Measurements from ENCODE around the gene PLIN4.
"Not testable (repeated sequence)": the region's sequence is repeated elsewhere in the genome, so short reads cannot be mapped to it uniquely, and the experiment has no call there.

PLIN4 gene

DNA sequence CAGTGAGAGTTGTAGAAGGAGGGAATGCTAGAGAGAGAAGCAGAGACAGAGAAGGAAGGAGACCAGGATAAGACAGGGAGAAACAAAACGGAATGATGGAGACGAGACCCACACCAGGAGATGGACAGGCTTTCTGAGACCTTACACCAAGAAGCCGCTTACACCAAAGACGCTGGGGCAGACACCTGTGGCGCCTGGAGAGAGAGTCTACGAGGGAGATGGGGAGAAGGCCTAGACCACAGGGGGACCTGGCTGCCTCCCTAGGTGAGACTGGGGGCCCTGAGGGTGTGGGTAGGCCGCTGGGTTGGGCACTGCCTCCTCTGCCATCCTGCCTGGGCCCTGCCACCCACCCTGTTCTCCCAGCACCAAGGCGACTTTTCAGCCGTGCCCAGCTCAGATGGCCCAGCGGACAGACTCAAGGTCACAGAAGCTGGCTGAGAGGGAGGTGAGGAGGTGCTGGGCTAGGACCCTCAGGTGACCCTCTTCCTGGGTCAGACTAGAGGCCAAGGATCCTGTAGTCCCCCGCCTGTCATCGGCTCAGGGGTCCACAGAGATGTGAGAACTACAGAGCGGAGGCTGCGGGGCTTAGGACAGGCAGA lies 11.7 kb upstream of the PLIN4 start:
- no peak for TF ChIP-seq ZNF565 (CRISPR knock-in tag; conservative IDR thresholded peaks at IDR 0.05; ENCODE audit: low read depth)
- TF ChIP-seq ZFP3 (CRISPR knock-in tag; IDR thresholded peaks at IDR 0.05) = no peak
- TF ChIP-seq, protein P1, sequence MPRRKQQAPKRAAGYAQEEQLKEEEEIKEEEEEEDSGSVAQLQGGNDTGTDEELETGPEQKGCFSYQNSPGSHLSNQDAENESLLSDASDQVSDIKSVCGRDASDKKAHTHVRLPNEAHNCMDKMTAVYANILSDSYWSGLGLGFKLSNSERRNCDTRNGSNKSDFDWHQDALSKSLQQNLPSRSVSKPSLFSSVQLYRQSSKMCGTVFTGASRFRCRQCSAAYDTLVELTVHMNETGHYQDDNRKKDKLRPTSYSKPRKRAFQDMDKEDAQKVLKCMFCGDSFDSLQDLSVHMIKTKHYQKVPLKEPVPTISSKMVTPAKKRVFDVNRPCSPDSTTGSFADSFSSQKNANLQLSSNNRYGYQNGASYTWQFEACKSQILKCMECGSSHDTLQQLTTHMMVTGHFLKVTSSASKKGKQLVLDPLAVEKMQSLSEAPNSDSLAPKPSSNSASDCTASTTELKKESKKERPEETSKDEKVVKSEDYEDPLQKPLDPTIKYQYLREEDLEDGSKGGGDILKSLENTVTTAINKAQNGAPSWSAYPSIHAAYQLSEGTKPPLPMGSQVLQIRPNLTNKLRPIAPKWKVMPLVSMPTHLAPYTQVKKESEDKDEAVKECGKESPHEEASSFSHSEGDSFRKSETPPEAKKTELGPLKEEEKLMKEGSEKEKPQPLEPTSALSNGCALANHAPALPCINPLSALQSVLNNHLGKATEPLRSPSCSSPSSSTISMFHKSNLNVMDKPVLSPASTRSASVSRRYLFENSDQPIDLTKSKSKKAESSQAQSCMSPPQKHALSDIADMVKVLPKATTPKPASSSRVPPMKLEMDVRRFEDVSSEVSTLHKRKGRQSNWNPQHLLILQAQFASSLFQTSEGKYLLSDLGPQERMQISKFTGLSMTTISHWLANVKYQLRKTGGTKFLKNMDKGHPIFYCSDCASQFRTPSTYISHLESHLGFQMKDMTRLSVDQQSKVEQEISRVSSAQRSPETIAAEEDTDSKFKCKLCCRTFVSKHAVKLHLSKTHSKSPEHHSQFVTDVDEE (CRISPR knock-in tag; IDR thresholded peaks at IDR 0.05) = no peak
- TF ChIP-seq ESRRG (CRISPR knock-in tag; IDR thresholded peaks at IDR 0.05) = no peak
- no peak for TF ChIP-seq ARNTL (CRISPR knock-in tag; IDR thresholded peaks at IDR 0.05; ENCODE audit: borderline replicate concordance, low read depth)
- no peak for TF ChIP-seq ZFP30 (CRISPR knock-in tag; IDR thresholded peaks at IDR 0.05)
- TF ChIP-seq GLIS3 (CRISPR knock-in tag; IDR thresholded peaks at IDR 0.05) = no peak
- TF ChIP-seq TCF4 (CRISPR knock-in tag; IDR thresholded peaks at IDR 0.05; ENCODE audit: borderline replicate concordance) = no peak
- TF ChIP-seq CSDC2 (CRISPR knock-in tag; IDR thresholded peaks at IDR 0.05) = no peak
- no peak for TF ChIP-seq ZNF8 (CRISPR knock-in tag; IDR thresholded peaks at IDR 0.05)
- TF ChIP-seq SNAI2 (CRISPR knock-in tag; IDR thresholded peaks at IDR 0.05) = no peak
- no peak for TF ChIP-seq ISL1 (CRISPR knock-in tag; IDR thresholded peaks at IDR 0.05)
- TF ChIP-seq BACH2 (CRISPR knock-in tag; IDR thresholded peaks at IDR 0.05; ENCODE audit: borderline replicate concordance) = no peak
- no peak for TF ChIP-seq OSR1 (CRISPR knock-in tag; IDR thresholded peaks at IDR 0.05)
- ATAC-seq = no peak

- ATAC-seq = no peak
Measured at GRCh38 chr19:4528843-4529242, 10.6 kb upstream of the PLIN4 start.

GRCh38 chr19:4527377-4527776 lies 9.1 kb upstream of the PLIN4 start:
- ATAC-seq = not testable (repeated sequence)

More at GRCh38 chr19:4528843-4529242, 10.6 kb upstream of the PLIN4 start:
- TF ChIP-seq, protein P2, sequence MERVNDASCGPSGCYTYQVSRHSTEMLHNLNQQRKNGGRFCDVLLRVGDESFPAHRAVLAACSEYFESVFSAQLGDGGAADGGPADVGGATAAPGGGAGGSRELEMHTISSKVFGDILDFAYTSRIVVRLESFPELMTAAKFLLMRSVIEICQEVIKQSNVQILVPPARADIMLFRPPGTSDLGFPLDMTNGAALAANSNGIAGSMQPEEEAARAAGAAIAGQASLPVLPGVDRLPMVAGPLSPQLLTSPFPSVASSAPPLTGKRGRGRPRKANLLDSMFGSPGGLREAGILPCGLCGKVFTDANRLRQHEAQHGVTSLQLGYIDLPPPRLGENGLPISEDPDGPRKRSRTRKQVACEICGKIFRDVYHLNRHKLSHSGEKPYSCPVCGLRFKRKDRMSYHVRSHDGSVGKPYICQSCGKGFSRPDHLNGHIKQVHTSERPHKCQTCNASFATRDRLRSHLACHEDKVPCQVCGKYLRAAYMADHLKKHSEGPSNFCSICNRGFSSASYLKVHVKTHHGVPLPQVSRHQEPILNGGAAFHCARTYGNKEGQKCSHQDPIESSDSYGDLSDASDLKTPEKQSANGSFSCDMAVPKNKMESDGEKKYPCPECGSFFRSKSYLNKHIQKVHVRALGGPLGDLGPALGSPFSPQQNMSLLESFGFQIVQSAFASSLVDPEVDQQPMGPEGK (CRISPR knock-in tag; IDR thresholded peaks at IDR 0.05; ENCODE audit: borderline replicate concordance) = no peak
- TF ChIP-seq OSR1 (CRISPR knock-in tag; IDR thresholded peaks at IDR 0.05) = no peak
- TF ChIP-seq, protein P3, sequence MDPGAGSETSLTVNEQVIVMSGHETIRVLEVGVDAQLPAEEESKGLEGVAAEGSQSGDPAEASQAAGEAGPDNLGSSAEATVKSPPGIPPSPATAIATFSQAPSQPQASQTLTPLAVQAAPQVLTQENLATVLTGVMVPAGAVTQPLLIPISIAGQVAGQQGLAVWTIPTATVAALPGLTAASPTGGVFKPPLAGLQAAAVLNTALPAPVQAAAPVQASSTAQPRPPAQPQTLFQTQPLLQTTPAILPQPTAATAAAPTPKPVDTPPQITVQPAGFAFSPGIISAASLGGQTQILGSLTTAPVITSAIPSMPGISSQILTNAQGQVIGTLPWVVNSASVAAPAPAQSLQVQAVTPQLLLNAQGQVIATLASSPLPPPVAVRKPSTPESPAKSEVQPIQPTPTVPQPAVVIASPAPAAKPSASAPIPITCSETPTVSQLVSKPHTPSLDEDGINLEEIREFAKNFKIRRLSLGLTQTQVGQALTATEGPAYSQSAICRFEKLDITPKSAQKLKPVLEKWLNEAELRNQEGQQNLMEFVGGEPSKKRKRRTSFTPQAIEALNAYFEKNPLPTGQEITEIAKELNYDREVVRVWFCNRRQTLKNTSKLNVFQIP (CRISPR knock-in tag; IDR thresholded peaks at IDR 0.05; ENCODE audit: borderline replicate concordance, low read depth) = no peak

DNA sequence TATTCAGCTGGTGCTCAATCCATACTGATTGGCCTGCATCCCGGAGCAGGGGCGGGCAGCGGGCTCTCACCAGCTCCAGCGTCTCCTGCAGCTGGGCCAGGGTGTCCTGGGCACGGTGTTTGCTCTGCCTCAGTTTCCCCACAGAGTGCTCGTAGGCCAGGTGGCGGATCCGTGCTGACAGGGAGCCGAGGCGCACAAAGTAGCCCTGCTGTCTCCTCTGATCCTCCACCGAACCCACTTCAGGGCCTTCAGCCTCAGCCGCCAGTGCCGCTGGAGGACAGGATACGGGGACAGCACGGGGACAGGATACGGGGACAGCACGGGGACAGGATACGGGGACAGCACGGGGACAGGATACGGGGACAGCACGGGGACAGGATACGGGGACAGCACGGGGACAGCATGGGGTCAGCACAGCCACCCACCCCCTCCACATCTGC lies 7.3 kb upstream of the PLIN4 start:
- ATAC-seq = no peak
- TF ChIP-seq ZC3H10 (CRISPR knock-in tag; IDR thresholded peaks at IDR 0.05) (no peak), ZNF70 (CRISPR knock-in tag; IDR thresholded peaks at IDR 0.05) (no peak), RARB (CRISPR knock-in tag; IDR thresholded peaks at IDR 0.05) (no peak)
- TF ChIP-seq, protein P3 (CRISPR knock-in tag; IDR thresholded peaks at IDR 0.05; ENCODE audit: borderline replicate concordance, low read depth) = no peak
